22Rv1 (cell line): ENCODE data around the gene NRXN3.

ENCODE experiments used
- H3K27ac ChIP-seq: fragments of 450-650 bp; 2 replicates; pipeline ENCODE4 v1.5.1; 2017
- ZFX ChIP-seq: fragments of 450-650 bp; IDR thresholded peaks from 2 replicates; pipeline ENCODE4 v1.6.1; 2017; ENCODE audit warnings: antibody characterized with exemption, borderline replicate concordance
- TF ChIP-seq, protein P1 (sequence below): fragments of 450-650 bp; IDR thresholded peaks from 2 replicates; pipeline ENCODE4 v1.5.1; 2017; ENCODE audit warnings: mild to moderate bottlenecking

Gene NRXN3

DNA sequence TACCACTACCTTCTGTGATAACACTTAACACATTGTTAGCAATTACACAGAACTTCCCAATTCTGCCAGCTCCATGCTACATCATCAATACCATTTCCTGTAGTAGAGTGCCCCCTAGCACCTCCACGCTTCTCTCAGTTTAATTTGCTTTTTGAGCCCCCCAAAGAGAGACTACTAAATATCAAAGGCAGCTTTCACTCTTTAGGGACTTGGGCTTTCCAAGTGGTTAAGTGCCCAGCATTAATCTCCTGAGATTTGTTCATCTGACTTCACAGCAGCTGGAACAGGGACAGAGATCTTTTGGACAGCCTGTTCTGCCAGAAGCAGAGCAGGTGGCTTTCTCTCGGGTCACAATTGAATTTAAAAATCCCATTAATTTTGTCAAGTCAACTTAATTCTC is 1086.2 kb downstream of the NRXN3 start:
- no peak overlapping the region for H3K27ac ChIP-seq
- no peak for TF ChIP-seq ZFX
- TF ChIP-seq, protein P1, sequence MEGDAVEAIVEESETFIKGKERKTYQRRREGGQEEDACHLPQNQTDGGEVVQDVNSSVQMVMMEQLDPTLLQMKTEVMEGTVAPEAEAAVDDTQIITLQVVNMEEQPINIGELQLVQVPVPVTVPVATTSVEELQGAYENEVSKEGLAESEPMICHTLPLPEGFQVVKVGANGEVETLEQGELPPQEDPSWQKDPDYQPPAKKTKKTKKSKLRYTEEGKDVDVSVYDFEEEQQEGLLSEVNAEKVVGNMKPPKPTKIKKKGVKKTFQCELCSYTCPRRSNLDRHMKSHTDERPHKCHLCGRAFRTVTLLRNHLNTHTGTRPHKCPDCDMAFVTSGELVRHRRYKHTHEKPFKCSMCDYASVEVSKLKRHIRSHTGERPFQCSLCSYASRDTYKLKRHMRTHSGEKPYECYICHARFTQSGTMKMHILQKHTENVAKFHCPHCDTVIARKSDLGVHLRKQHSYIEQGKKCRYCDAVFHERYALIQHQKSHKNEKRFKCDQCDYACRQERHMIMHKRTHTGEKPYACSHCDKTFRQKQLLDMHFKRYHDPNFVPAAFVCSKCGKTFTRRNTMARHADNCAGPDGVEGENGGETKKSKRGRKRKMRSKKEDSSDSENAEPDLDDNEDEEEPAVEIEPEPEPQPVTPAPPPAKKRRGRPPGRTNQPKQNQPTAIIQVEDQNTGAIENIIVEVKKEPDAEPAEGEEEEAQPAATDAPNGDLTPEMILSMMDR = no peak

DNA sequence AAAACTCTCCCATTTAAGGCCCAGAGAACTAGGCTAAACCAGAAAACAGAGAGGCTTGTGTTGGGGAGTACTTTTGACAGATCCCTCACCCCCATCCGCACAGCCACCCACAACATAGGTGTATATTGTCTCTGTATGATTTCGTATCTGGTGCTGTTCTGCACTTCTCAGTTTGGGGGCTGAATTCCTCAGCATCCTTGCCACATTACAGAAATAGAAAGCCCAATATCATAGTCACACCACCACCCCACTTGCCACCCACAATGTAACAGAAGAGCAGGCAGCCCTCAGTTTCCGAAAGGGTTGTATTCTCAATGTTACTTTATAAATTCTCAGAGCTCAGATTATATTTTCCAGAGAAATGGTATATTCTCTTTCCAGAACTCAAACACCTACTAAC is 1090.2 kb downstream of the NRXN3 start:
- H3K27ac ChIP-seq = no peak overlapping the region
- no peak for TF ChIP-seq ZFX
- TF ChIP-seq, protein P1 = no peak

DNA sequence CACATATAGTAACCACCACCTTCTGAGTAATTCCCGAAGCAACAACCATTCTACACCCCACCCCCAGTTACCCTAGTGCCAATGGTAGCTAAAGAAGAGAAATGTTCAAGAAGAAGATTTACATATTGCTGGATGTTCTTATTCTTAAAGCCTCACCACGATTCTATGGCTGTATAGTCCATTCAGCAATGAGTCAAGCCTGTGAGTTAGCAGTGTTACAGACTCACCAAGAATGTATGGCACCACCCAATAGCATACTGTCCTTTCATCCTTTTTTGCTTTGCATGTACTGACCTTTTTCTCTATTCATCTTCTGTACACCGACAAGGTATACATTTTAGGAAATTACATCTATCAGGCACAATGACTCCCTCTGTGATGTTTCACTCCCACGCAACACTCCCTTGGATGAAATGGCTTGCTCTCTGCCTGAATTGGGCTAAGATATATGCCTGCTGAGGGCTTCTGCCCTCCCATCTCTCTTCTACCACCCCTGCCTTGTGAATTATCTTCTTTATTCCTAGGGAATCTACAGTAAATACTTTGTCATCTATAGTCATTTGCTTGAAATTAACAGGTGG is 1095.3 kb downstream of the NRXN3 start:
- no peak overlapping the region for H3K27ac ChIP-seq
- TF ChIP-seq, protein P1 = no peak
- no peak for TF ChIP-seq ZFX

DNA sequence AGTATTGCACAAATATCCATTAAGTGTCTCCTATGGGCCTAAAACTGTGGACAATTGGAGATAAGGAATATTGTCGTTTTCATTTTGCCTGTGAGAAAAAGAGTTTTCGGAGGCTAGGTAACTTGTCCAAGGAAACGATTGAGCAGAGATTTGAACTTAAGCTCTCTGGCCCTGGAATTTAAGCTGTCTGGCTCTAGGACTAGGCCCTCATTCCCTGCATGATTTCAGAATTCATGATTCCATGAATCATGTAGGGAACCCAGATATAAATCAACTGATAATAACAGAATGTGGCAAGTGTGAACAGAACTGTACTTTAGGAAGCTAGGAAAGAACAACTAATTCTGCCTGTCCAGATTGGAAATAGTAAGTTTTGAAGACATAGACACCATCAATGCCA is 1100.2 kb downstream of the NRXN3 start:
- TF ChIP-seq, protein P1 = no peak
- no peak for TF ChIP-seq ZFX
- H3K27ac ChIP-seq = no peak overlapping the region

DNA sequence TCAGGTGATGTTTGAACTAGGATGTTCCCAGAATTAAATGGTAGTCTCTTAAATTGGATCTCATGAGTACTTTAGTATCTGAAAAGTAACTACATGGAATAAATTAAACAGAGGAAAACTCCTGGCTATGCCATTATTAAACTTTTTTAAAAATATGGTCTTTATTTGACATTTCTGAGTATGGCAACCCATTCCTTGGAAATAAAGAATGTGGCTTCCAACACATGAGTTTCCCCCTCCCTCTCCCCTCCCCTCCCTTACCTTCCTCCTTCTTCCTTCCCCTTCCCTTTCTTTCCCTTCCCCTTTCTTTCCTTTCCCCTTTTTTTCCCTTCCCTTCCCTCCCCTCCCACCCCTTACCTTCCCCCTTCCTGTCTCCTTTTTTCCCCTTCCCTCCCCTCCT is 1100.9 kb downstream of the NRXN3 start:
- TF ChIP-seq ZFX = no peak
- TF ChIP-seq, protein P1 = no peak

DNA sequence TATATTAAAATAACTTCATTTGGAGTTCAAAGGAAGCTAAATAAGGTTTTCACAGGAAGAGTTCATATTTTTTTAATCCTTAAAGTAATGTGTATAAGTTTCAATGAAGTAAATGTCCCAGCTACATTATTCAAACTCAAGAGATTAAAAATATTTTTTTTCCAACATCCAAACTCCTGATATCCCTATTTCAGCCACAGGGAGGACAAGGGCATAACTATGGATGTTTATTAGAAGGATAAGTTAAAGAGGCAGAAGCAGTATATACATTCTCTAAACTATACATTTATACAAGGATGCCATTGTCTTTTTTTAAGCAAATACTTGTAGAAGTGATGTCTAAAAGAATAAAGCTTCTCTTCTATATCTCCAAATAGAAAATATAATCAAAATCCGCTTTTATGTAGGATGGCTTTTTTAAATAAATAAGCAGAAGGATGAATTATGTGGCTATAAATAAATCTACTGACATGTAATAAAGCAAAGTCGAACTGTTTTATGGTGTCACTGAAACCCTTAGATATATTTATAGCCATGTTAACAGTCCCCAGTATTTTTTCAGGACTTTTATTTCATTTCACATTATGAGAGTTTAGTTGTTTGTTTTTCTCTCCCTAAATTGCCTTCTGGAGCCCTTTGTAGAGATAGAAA is 1104.6 kb downstream of the NRXN3 start:
- no peak overlapping the region for H3K27ac ChIP-seq
- TF ChIP-seq, protein P1 = no peak
- no peak for TF ChIP-seq ZFX

More for the DNA sequence above, 1100.9 kb downstream of the NRXN3 start:
- H3K27ac ChIP-seq = no peak overlapping the region

DNA sequence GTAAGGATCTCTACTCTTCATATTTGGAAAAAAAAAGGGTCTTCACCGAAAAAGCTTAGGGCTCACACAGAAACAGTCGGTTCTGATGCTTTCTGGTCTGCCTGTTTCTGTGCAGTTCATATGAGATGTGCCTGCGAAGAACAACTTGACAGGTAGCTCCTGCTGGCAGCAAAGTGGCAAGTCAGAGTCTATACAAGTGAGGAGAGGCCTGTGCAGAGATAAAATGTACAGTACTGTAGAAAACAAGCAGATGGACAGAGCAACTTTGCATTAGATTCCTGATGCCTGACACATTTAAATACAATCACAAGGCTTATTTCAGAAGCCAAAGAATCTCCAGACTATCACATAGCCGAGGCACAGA is 1105.1 kb downstream of the NRXN3 start:
- H3K27ac ChIP-seq = no peak overlapping the region
- TF ChIP-seq ZFX = no peak
- TF ChIP-seq, protein P1 = no peak
